Fibroblast of skin of right quadriceps (primary cell): ENCODE measurements around the gene PRIMA1.
"Not testable (repeated sequence)": the region's sequence is repeated elsewhere in the genome, so short reads cannot be mapped to it uniquely, and the experiment has no call there.

ENCODE experiments used
- DNase-seq: peaks from one replicate; pipeline ENCODE4 v3.0.0-alpha.2; 2013

PRIMA1 gene

GRCh38 chr14:93788293-93788542 lies at the start of gene PRIMA1:
TSS of gene PRIMA1 (minus strand) at chr14:93788485. CDS start at chr14:93787718, 767 bp downstream.
- DNase-seq, result no peak

- no peak for DNase-seq
Measured at GRCh38 chr14:93834699-93835371, 46.5 kb upstream of the PRIMA1 start.

- no peak for DNase-seq
Measured at GRCh38 chr14:93832665-93833064, 44.4 kb upstream of the PRIMA1 start.

GRCh38 chr14:93832081-93832480 lies 43.8 kb upstream of the PRIMA1 start:
- DNase-seq, result no peak

GRCh38 chr14:93830753-93831461 lies 42.6 kb upstream of the PRIMA1 start:
- no peak for DNase-seq

- no peak for DNase-seq
Measured at GRCh38 chr14:93829839-93830481, 41.7 kb upstream of the PRIMA1 start.

GRCh38 chr14:93825235-93825553 lies 36.9 kb upstream of the PRIMA1 start:
- no peak for DNase-seq

GRCh38 chr14:93824518-93825234 lies 36.4 kb upstream of the PRIMA1 start:
- DNase-seq, result no peak

GRCh38 chr14:93824076-93824475 lies 35.8 kb upstream of the PRIMA1 start:
- DNase-seq, result no peak

GRCh38 chr14:93821051-93821450 lies 32.8 kb upstream of the PRIMA1 start:
- no peak for DNase-seq

- DNase-seq, result no peak
Measured at GRCh38 chr14:93818857-93819256, 30.6 kb upstream of the PRIMA1 start.

GRCh38 chr14:93811676-93812075 lies 23.4 kb upstream of the PRIMA1 start:
- no peak for DNase-seq

- no peak for DNase-seq
Measured at GRCh38 chr14:93811020-93811419, 22.7 kb upstream of the PRIMA1 start.

- not testable (repeated sequence) for DNase-seq
Measured at GRCh38 chr14:93809491-93810420, 21.5 kb upstream of the PRIMA1 start.

GRCh38 chr14:93804654-93805053 lies 16.4 kb upstream of the PRIMA1 start:
- no peak for DNase-seq

- no peak for DNase-seq
Measured at GRCh38 chr14:93803408-93804318, 15.4 kb upstream of the PRIMA1 start.

GRCh38 chr14:93799989-93800921 lies 12.0 kb upstream of the PRIMA1 start:
- no peak for DNase-seq

GRCh38 chr14:93799617-93799988 lies 11.3 kb upstream of the PRIMA1 start:
- no peak for DNase-seq

GRCh38 chr14:93797536-93797935 lies 9.3 kb upstream of the PRIMA1 start:
- no peak for DNase-seq

- no peak for DNase-seq
Measured at GRCh38 chr14:93797071-93797470, 8.8 kb upstream of the PRIMA1 start.

GRCh38 chr14:93794756-93795155 lies 6.5 kb upstream of the PRIMA1 start:
- DNase-seq, result no peak
